ENCODE results near the gene PPP4R2.

PPP4R2 gene

DNA sequence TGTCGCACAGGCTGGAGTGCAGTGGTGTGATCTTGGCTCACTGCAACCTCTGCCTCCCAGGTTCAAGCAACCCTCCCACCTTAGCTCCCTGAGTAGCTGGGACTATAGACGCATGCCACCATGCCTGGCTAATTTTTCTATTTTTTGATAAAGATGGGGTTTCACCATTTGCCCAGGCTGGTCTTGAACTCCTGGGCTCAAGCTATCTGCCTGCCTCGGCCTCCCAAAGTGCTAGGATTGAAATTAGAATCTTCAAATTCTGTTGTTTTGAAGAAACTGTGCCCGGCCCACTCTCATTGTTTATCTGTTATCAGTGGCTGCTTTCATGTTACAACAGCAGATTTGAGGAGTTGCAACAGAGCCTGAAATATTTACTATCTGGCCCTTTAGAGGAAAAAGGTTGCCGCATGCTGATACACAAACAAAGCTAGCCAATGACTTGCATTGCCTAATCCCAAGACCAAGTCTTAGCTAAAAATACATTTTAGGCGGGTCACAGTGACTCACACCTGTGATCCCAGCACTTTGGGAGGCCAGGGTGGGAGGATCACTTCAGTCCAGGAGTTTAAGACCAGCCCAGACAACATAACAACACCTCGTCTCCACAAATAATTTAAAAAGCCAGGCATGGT lies 43.2 kb upstream of the PPP4R2 start:
- no peak overlapping the region for H3K27ac ChIP-seq
- TF ChIP-seq CTCF (conservative IDR thresholded peaks at IDR 0.05): no peak
- no peak for TF ChIP-seq ZFX (IDR thresholded peaks at IDR 0.05)

DNA sequence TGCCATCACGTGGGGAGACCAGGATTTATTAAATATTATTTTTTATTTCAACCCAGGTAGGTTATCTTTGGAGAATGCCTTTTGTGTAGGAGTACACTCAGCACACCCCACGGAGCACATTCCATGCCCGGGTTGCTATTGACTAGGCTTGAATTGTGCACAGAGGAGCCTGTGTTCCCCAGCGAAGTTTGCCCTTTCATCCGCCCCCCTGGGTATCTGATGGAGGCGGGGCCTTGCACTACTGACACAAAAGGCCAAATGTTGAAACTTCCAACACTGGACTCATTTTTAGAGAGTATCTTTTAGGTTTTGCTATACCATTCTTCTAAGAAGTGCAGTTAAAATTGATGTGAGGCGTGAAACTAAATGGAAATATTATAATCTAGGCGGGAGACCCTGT lies 39.3 kb upstream of the PPP4R2 start:
- TF ChIP-seq ZFX (IDR thresholded peaks at IDR 0.05): no peak
- no peak for TF ChIP-seq CTCF (conservative IDR thresholded peaks at IDR 0.05)
- no peak overlapping the region for H3K27ac ChIP-seq

DNA sequence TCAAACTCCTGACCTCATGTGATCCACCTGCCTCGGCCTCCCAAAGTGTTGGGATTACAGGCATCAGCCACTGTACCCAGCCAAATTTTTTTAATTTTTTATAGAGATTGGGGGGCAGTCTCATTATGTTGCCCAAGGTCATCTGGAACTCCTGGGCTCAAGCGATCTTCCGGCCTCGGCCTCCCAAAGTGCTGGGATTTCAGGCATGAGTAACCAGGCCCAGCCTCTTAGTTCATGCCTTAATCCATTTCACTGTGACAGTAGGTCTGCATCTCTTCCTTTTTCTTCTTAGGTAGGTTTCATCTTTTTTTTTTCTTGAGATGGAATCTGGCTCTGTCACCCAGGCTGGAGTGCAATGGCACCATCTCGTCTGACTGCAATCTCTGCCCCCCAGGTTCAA lies 37.3 kb upstream of the PPP4R2 start:
- no peak overlapping the region for H3K27ac ChIP-seq
- no peak for TF ChIP-seq ZFX (IDR thresholded peaks at IDR 0.05)
- no peak for TF ChIP-seq CTCF (conservative IDR thresholded peaks at IDR 0.05)

DNA sequence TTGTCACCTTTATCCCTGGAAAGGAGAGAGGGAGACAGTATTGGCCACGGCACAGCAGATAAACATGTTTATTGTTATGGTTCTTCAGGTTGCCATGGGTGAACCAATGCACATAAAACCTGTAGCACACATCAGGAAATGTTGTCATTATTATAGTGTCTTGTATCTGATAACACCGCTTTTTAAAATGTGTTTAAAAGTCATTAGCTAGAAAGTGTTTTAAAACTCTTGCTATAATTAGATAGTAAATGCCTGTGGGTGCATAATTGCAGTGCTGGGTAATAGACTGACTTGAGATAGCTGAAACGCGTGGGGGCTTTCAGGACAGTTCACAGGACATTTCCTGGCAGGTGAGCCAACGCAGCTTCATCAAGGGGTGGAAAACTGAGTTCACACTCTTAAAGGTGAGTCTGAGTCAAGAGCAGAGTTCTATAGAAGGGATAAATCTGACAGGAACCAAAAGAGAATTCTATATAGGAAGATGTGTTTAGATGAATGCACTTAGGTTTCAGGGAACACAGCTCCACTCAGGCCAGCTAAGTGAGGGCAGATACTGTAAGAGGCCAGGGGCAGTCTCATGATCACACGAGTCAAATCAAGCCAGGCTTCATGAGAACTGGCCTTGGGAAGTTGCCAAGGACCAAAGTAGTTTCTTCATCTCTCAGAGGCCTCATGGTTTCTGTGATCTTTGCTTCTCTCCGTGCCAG lies 35.6 kb upstream of the PPP4R2 start:
- no peak overlapping the region for H3K27ac ChIP-seq
- TF ChIP-seq ZFX (IDR thresholded peaks at IDR 0.05): no peak
- no peak for TF ChIP-seq CTCF (conservative IDR thresholded peaks at IDR 0.05)

DNA sequence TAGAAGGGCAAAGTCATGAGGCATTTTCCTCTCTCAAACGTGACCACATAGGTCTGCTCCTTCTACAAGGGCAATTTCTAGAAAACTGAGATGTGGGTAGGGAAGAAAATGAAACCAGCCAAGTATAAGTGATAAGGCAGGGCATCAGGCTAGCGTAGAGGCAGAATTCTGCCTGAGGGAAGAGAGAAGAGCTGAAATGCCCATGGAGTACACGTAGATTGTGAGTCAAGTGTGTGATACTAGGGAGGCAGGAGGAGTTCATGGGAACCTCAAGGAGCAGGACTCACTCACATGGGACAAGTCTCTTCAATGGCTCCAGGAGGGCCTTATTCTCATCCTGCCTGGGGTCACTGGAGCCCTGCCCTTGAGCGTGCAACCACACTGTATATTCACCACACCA lies 34.9 kb upstream of the PPP4R2 start:
- TF ChIP-seq ZFX (IDR thresholded peaks at IDR 0.05): no peak
- TF ChIP-seq CTCF (conservative IDR thresholded peaks at IDR 0.05): no peak
- H3K27ac ChIP-seq: no peak overlapping the region

GRCh38 chr3:72962317-72962716 lies 34.3 kb upstream of the PPP4R2 start:
- H3K27ac ChIP-seq: no peak overlapping the region

More at GRCh38 chr3:72962317-72962716, 34.3 kb upstream of the PPP4R2 start:
- no peak for TF ChIP-seq CTCF (conservative IDR thresholded peaks at IDR 0.05)
- TF ChIP-seq ZFX (IDR thresholded peaks at IDR 0.05): no peak

Data from C4-2B (cell line).